Hypothalamus (tissue), 51 donors: ENCODE results near the gene DGCR2.
"Not testable (repeated sequence)": the region's sequence is repeated elsewhere in the genome, so short reads cannot be mapped to it uniquely, and the experiment has no call there.

Experiments used
- DNase-seq, 51 donors: peaks; one replicate each; lab custom pipeline; 2025; lab: John Stamatoyannopoulos, UW

Gene DGCR2

GRCh38 chr22:18992543-18993198 lies 129.5 kb downstream of the DGCR2 start:
- DNase-seq, result no peak

DNA sequence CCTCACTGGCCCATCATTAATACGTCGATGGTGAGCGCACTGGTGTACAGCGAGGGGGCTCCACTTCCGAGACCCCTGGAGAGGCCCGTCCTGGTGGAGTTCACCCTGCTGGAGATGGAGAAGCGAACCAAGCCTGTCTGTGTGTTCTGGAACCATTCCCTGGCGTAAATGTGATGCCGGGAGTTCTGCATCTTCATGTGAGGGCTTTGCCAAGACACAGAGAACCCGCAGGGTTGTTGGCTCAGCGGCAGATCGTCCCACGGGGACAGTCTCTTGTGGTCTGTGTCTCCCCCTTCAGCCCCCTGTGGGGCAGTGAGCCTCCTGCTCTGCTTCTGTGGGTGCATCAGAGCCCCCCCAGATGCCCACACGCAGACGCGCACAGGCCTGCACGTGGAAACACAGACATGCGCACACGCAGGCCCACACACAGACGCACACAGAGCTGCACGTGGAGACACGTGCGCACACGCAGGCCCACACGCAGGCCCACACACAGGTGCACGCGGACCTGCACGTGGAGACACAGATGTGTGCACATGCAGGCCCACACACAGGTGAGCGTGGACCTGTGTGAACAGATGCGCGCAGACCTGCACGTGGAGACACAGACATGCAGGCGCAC lies 130.3 kb downstream of the DGCR2 start:
- no peak for DNase-seq

DNA sequence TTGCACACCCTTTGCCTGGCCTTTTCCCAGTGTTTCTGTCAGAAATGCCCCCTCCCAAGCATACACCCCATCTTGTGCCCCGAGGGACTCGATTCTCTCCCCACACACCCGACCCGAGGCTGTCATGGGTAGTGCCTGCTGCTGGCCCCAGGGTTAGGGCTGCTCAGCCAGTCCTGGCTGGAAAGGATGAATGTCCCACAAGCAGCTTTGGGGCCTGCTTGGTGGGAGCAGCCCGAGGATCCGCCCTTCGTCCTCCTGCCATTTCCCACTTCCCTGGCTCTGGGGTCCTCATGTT lies 131.1 kb downstream of the DGCR2 start:
- no peak for DNase-seq

DNA sequence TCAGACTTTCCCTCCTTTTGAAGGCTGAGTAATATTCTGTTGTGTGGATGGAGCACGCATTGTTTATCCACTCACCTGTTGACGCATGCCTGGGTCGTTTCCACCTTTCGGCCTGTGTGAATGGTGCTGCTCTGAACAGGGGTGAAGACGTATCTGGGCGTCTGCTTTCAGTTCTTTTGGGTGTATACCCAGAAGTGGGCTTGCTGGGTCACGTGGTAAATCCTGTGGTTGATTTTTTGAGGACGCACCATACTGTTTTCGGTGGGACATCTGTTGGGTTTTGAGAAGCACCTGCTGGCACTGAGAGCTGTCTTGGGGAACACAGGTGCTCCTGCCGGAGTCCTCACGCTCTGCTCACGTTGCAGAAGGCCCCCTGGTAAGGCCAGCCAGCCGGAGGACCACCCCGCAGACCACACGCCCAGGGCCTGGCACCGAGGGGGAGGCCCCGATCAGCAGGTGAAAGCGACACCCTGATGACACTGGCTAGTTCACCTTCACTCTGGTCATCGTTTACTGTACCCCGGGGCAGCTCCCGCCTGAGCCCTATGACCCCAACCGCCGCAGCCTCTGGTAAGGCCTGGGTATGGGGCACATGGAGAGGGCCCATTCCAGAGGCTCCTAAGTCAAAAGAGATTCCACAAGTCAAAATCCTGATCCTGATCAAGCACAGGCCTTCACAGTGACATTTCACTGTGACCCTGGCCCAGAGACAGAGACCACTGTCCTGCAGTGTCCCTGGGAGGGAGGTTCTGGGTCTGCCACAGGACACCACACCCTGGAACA lies 131.7 kb downstream of the DGCR2 start:
- DNase-seq, result no peak

DNA sequence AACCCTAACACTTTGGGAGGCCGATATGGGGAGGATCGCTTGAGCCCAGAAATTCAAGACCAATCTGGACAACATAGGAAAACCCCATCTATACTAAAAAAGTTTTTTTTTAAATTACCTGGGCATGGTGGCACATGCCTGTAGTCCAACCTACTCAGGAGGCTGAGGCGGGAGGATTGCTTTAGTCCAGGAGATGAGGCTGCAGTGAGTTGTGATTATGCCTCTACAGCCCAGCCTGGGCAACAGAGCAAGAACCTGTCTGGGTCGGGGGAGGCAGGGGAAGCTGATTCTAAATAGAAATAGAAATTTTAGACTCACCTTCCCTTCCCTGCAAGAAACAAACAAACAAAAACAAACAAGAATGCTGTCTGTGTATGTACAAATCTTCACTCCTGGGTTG lies 133.3 kb downstream of the DGCR2 start:
- no peak for DNase-seq

- DNase-seq, result no peak
These were observed 134.4 kb downstream of the DGCR2 start for GRCh38 chr22:18987765-18988164.

- DNase-seq, result not testable (repeated sequence)
These were observed 135.1 kb downstream of the DGCR2 start for GRCh38 chr22:18987114-18987513.
